Activated naive CD4-positive, alpha-beta T cell treated with anti-CD3 and anti-CD28 coated beads for 36 hours (primary cell): ENCODE data around the gene RIPOR1. TPM values are rescaled to one million over a fixed set of nuclear protein-coding genes. Genes with fewer than 3 reads are reported as not detected.

ENCODE experiments used
- CTCF ChIA-PET: fragments of 350-600 bp; sonication (Branson Sonifier 250); formaldehyde crosslinking; loops from one replicate; lab custom pipeline; 2021; ENCODE audit warnings: antibody characterized with exemption; lab: Charles Lee
- DNase-seq: peaks from one replicate; pipeline ENCODE4 v3.0.0-alpha.2; 2020
- H3K27ac Mint-ChIP-seq: one replicate; pipeline ENCODE4 v1.8.0; 2021; ENCODE audit warnings: mild to moderate bottlenecking, mixed read lengths
- H3K27me3 Mint-ChIP-seq: one replicate; pipeline ENCODE4 v1.8.0; 2021; ENCODE audit warnings: low read depth, mixed read lengths
- H3K36me3 Mint-ChIP-seq: one replicate; pipeline ENCODE4 v1.8.0; 2021; ENCODE audit warnings: low read depth, mixed read lengths
- H3K4me1 Mint-ChIP-seq: one replicate; pipeline ENCODE4 v1.8.0; 2021; ENCODE audit warnings: low read depth, mixed read lengths
- H3K4me3 Mint-ChIP-seq: one replicate; pipeline ENCODE4 v1.8.0; 2021; ENCODE audit warnings: mild to moderate bottlenecking, moderate library complexity, mixed read lengths
- H3K9me3 Mint-ChIP-seq: one replicate; pipeline ENCODE4 v1.8.0; 2021; ENCODE audit warnings: mixed read lengths
- intact Hi-C: fragments of 100-400 bp; cut with micrococcal nuclease; formaldehyde crosslinking; loops from one replicate; pipeline ENCODE4 v1.15.1; 2023
- total RNA-seq, 2 experiments: library from RNA; stranded (reverse); gene quantifications; one replicate each; pipeline ENCODE4 v1.2.3, GENCODE V29; 2021

RIPOR1 gene
- total RNA-seq, 2 experiments from 2014 or later, result 34.2 to 41.9 TPM

GRCh38 chr16:67548265-67549126 is 19.9 kb downstream of the RIPOR1 start:
- peak; percentile 37 for DNase-seq
- Mint-ChIP-seq H3K27ac (peak overlapping the region; percentile 91), H3K36me3 (no peaks in the 10 kb centered on the region), H3K4me1 (peaks cover 40% of the 10 kb centered on the region), H3K9me3 (no peaks in the 10 kb centered on the region), H3K27me3 (no peaks in the 10 kb centered on the region), H3K4me3 (no peak overlapping the region)
- intact Hi-C loops, result no loop called here
- CTCF ChIA-PET, result interaction anchor here (0.6 to 6.0 kb wide), 19 partner anchors 12 to 312 kb away, joined by 3 to 168 read pairs (median 12); partner anchors contain the start of genes ACD, C16orf86, CARMIL2 and CTCF

GRCh38 chr16:67549240-67549639 is 20.6 kb downstream of the RIPOR1 start:
- H3K27ac Mint-ChIP-seq, result peak overlapping the region; percentile 5
- no peak overlapping the region for H3K4me3 Mint-ChIP-seq

GRCh38 chr16:67549936-67550335 is 21.3 kb downstream of the RIPOR1 start:
- no peaks in the 10 kb centered on the region for H3K9me3 Mint-ChIP-seq
- no peaks in the 10 kb centered on the region for H3K27me3 Mint-ChIP-seq
- no peaks in the 10 kb centered on the region for H3K36me3 Mint-ChIP-seq
- DNase-seq, result no peak
- no peak overlapping the region for H3K4me3 Mint-ChIP-seq
- peaks cover 51% of the 10 kb centered on the region for H3K4me1 Mint-ChIP-seq
- H3K27ac Mint-ChIP-seq, result no peak overlapping the region
- intact Hi-C loops, result no loop called here
- CTCF ChIA-PET, result interaction anchor here (3.3 to 3.8 kb wide), 2 partner anchors 12 to 28 kb away, joined by 14 to 29 read pairs; partner anchors contain the start of gene CTCF

More at GRCh38 chr16:67549240-67549639, 20.6 kb downstream of the RIPOR1 start:
- no peak for DNase-seq
- peaks cover 47% of the 10 kb centered on the region for H3K4me1 Mint-ChIP-seq
- intact Hi-C loops, result no loop called here
- no peaks in the 10 kb centered on the region for H3K9me3 Mint-ChIP-seq
- H3K36me3 Mint-ChIP-seq, result no peaks in the 10 kb centered on the region
- CTCF ChIA-PET, result interaction anchor here (3.4 to 3.8 kb wide), 2 partner anchors 11 to 27 kb away, joined by 29 to 142 read pairs; partner anchors contain the start of gene CTCF
- H3K27me3 Mint-ChIP-seq, result no peaks in the 10 kb centered on the region

DNA sequence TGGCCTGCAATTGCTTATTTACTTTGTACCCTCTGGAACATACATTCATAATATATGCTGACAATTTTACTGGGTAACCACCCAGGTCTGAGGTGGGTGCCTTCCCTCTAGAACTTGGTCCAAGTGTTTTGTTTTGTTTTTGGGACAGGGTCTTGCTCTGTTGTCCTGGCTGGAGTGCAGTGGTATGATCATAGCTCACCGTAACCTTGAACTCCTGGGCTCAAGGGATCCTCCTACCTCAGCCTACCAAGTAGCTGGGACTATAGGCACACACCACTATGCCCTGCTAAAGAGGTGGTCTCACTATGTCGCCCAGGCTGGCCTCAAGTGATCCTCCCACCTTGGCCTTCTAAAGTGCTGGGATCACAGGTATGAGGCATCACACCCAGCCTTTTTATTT is 22.5 kb downstream of the RIPOR1 start:
- no peak for DNase-seq
- H3K27me3 Mint-ChIP-seq, result no peaks in the 10 kb centered on the region
- H3K27ac Mint-ChIP-seq, result no peak overlapping the region
- intact Hi-C loops, result no loop called here
- H3K36me3 Mint-ChIP-seq, result peaks cover 3% of the 10 kb centered on the region
- no peaks in the 10 kb centered on the region for H3K9me3 Mint-ChIP-seq
- no peak overlapping the region for H3K4me3 Mint-ChIP-seq
- CTCF ChIA-PET, result interaction anchor here (0.8 to 3.3 kb wide), 3 partner anchors 11 to 109 kb away, joined by 3 to 14 read pairs (median 12); partner anchors contain the start of genes ACD, CARMIL2 and CTCF
- peaks cover 61% of the 10 kb centered on the region for H3K4me1 Mint-ChIP-seq

DNA sequence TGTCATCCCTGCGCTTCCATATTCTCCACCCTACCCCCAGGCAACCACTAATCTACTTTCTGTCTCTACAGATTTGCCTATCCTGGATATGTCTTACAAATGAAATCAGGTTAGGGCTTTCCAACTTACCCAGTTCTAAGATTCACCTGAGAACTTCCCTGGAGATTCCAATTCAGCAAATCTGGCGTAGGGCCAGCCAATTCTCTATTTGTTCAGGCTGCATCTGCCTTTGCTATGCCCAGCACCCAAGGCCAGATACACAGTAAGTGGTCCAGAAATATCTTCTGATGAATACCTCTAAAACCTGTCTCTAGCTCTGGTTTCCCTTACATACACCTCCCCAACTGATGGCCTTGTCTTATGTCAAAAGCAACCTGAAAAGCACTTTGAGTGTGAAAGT is 23.3 kb downstream of the RIPOR1 start:
- H3K27me3 Mint-ChIP-seq, result no peaks in the 10 kb centered on the region
- CTCF ChIA-PET, result interaction anchor here (0.6 to 3.3 kb wide), 4 partner anchors 10 to 108 kb away, joined by 3 to 14 read pairs (median 8); partner anchors contain the start of genes ACD, CARMIL2 and CTCF
- no peak overlapping the region for H3K4me3 Mint-ChIP-seq
- H3K27ac Mint-ChIP-seq, result peak overlapping the region; percentile 80
- H3K9me3 Mint-ChIP-seq, result no peaks in the 10 kb centered on the region
- intact Hi-C loops, result no loop called here
- DNase-seq, result no peak
- H3K36me3 Mint-ChIP-seq, result peaks cover 3% of the 10 kb centered on the region
- peaks cover 63% of the 10 kb centered on the region for H3K4me1 Mint-ChIP-seq

DNA sequence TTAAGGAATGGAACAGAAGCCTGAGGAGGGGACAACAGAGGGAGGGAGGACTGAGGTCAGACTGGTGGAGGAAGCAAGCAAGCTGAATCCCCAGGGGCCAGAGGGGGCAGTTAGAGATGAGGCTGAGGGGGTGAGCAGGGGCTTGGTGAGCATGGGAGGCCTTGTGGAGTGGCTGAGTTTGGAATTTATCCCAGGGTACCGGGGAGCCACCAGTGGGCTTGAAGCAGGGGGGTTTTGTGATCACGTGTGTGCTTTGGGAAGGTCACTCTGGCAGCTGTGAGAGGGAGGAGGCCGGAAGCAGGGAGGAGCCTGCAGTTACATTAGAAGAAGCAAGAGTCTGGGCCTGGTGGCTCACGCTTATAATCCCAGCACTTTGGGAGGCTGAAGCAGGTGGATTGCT is 23.8 kb downstream of the RIPOR1 start:
- CTCF ChIA-PET, result interaction anchor here (2.3 to 3.3 kb wide), 2 partner anchors 10 to 92 kb away, joined by 12 to 14 read pairs; partner anchors contain the start of genes CARMIL2 and CTCF
- peak overlapping the region; percentile 80 for H3K27ac Mint-ChIP-seq
- peaks cover 3% of the 10 kb centered on the region for H3K36me3 Mint-ChIP-seq
- intact Hi-C loops, result no loop called here
- H3K4me1 Mint-ChIP-seq, result peaks cover 62% of the 10 kb centered on the region
- peak; percentile 21 for DNase-seq
- no peaks in the 10 kb centered on the region for H3K9me3 Mint-ChIP-seq
- no peak overlapping the region for H3K4me3 Mint-ChIP-seq
- H3K27me3 Mint-ChIP-seq, result no peaks in the 10 kb centered on the region

- peak; percentile 41 for DNase-seq
- Mint-ChIP-seq H3K9me3 (no peaks in the 10 kb centered on the region), H3K4me1 (peaks cover 62% of the 10 kb centered on the region), H3K27me3 (no peaks in the 10 kb centered on the region), H3K4me3 (peak overlapping the region; percentile 46), H3K36me3 (peaks cover 3% of the 10 kb centered on the region), H3K27ac (peak overlapping the region; percentile 98)
- intact Hi-C loops, result no loop called here
- CTCF ChIA-PET, result interaction anchor here (0.6 to 9.9 kb wide), 9 partner anchors 8 to 290 kb away, joined by 3 to 142 read pairs (median 5); partner anchors contain the start of gene ATP6V0D1
Observed at GRCh38 chr16:67555795-67556212, 27.2 kb downstream of the RIPOR1 start.

DNA sequence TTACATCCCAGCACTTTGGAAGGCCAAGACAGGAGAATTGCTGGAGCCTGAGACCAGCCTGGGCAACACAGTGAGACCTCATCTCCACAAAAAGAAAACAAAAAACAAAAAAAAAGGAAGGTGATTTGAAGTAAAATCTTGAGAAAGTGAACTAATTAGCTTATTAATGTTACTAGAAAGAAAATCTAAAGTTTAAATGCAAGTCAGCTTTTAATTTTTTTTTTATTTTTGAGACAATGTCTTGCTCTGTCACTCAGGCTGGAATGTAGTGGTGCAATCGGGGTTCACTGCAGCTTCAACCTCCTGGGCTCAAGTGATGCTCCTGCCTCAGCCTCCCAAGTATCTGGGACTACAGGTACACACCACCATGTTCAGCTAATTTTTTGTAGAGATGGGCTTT is 30.2 kb downstream of the RIPOR1 start:
- Mint-ChIP-seq H3K4me3 (no peak overlapping the region), H3K27ac (peak overlapping the region; percentile 41), H3K36me3 (peaks cover 3% of the 10 kb centered on the region), H3K9me3 (no peaks in the 10 kb centered on the region), H3K4me1 (peaks cover 50% of the 10 kb centered on the region), H3K27me3 (no peaks in the 10 kb centered on the region)
- DNase-seq, result no peak
- intact Hi-C loops, result no loop called here
- CTCF ChIA-PET, result interaction anchor here (0.7 to 9.9 kb wide), 6 partner anchors 11 to 114 kb away, joined by 3 to 142 read pairs (median 5); no protein-coding TSS in a partner anchor

DNA sequence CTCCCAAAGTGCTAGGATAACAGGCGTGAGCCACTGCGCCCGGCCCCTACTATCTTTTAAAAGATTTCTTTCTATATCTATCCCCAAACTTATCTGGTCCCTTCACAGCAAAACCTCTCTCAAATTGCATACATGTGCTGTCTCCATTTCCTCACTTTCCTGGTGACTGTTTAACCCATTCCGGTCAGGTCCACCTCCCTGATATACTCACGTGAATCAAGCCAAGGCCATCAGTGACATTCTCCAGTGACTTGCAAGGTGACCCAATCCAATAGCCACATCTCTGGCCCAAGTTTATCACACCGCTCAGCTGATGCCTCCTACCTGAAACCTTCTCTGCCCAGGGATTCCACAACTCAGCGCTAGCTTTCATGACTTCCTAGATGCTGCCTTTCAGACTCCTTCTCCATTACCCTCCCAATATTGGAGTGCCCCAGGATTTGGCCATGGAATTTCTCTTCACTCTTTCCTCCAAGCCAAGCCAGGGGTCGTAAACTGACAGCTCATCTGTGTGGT is 32.3 kb downstream of the RIPOR1 start:
- peak overlapping the region; percentile 86 for H3K27ac Mint-ChIP-seq
- H3K4me3 Mint-ChIP-seq, result peak overlapping the region; percentile 78
- H3K36me3 Mint-ChIP-seq, result no peaks in the 10 kb centered on the region
- CTCF ChIA-PET, result interaction anchor here (1.1 to 9.9 kb wide), 8 partner anchors 9 to 107 kb away, joined by 3 to 142 read pairs (median 14); partner anchors contain the start of genes C16orf86, CARMIL2 and ENKD1
- no peaks in the 10 kb centered on the region for H3K9me3 Mint-ChIP-seq
- peak; percentile 6 for DNase-seq
- H3K27me3 Mint-ChIP-seq, result no peaks in the 10 kb centered on the region
- peaks cover 47% of the 10 kb centered on the region for H3K4me1 Mint-ChIP-seq
- intact Hi-C loops, result loop anchor here (5.0 kb wide), 2 partner anchors 314 to 356 kb away; partner anchors contain the start of genes FHOD1 and SLC9A5

DNA sequence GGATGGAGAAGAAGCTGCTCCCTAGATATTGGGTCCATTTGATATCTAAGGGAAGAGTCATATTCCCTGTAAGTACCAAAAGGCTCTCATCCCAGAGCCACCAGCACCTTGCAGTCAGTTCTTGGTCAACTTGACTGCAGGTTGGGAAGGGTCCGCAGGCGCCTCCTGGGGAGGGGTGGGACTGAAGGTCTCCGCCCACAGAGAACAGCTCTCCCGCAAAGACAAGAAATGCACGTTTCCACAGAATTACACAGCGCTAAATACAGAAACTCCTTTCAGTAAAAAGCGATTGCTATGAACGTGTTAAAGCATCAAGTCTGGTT is 32.8 kb downstream of the RIPOR1 start:
- H3K9me3 Mint-ChIP-seq, result no peaks in the 10 kb centered on the region
- H3K36me3 Mint-ChIP-seq, result no peaks in the 10 kb centered on the region
- CTCF ChIA-PET, result interaction anchor here (1.1 to 9.9 kb wide), 10 partner anchors 10 to 518 kb away, joined by 3 to 142 read pairs (median 12); partner anchors contain the start of genes C16orf86, CARMIL2 and ENKD1
- peaks cover 45% of the 10 kb centered on the region for H3K4me1 Mint-ChIP-seq
- peak overlapping the region; percentile 78 for H3K4me3 Mint-ChIP-seq
- no peak for DNase-seq
- intact Hi-C loops, result loop anchor here (5.0 kb wide), 2 partner anchors 314 to 356 kb away; partner anchors contain the start of genes FHOD1 and SLC9A5
- H3K27ac Mint-ChIP-seq, result peak overlapping the region; percentile 86
- H3K27me3 Mint-ChIP-seq, result no peaks in the 10 kb centered on the region

- no peaks in the 10 kb centered on the region for H3K9me3 Mint-ChIP-seq
- H3K4me1 Mint-ChIP-seq, result peaks cover 45% of the 10 kb centered on the region
- no peaks in the 10 kb centered on the region for H3K27me3 Mint-ChIP-seq
- peak overlapping the region; percentile 78 for H3K4me3 Mint-ChIP-seq
- intact Hi-C loops, result loop anchor here (1.0 to 5.0 kb wide), 17 partner anchors 15 to 533 kb away; partner anchors contain the start of genes ACD, ATP6V0D1, CBFB and FHOD1
- CTCF ChIA-PET, result interaction anchor here (0.5 to 9.9 kb wide), 15 partner anchors 10 to 518 kb away, joined by 3 to 142 read pairs (median 8); partner anchors contain the start of genes ACD, C16orf86, CARMIL2 and ENKD1
- no peaks in the 10 kb centered on the region for H3K36me3 Mint-ChIP-seq
- peak; percentile 98 for DNase-seq
- peak overlapping the region; percentile 86 for H3K27ac Mint-ChIP-seq
Observed at GRCh38 chr16:67561824-67562525, 33.3 kb downstream of the RIPOR1 start.
